Body of pancreas (tissue), 4 donors: ENCODE results near the gene SLC11A2. TPM values are rescaled to one million over a fixed set of nuclear protein-coding genes. Genes with fewer than 3 reads are reported as not detected.

Experiments
- ATAC-seq: fragments of 150-250 bp; one replicate; pipeline ENCODE4 v1.9.1; 2016
- DNase-seq, 4 donors: peaks; one replicate each; pipeline ENCODE4 v3.0.0-alpha.2; 2019
- H3K27ac ChIP-seq, 4 donors: fragments of 200-600 bp; sonication (generic); 1 replicate in 3 of 4; 2 replicates in 1 of 4; pipeline versions ENCODE4 v1.5.1 to v1.6.1; 2016 to 2019; ENCODE audit warnings: mild to moderate bottlenecking in 1 of 4, mixed read lengths in 1 of 4, moderate library complexity in 1 of 4
- H3K27me3 ChIP-seq, 2 donors: fragments of 200-600 bp; sonication (generic); one replicate each; pipeline ENCODE4 v1.6.0; 2016; ENCODE audit warnings: mild to moderate bottlenecking in 1 of 2
- H3K36me3 ChIP-seq, 2 donors: fragments of 200-600 bp; sonication (generic); replicated peaks in 1 of 2; 2 replicates each; pipeline ENCODE4 v1.5.1; 2016; ENCODE audit warnings: low read depth in 2 of 2; ENCODE audit not compliant: insufficient read depth in 1 of 2
- H3K4me1 ChIP-seq: fragments of 200-600 bp; sonication (generic); one replicate; pipeline ENCODE4 v1.6.0; 2016
- H3K4me3 ChIP-seq, 2 donors: fragments of 200-600 bp; sonication (generic); 1 replicate in 1 of 2; 2 replicates in 1 of 2; pipeline ENCODE4 v1.5.1; 2016 to 2019
- H3K9me3 ChIP-seq, 3 donors: fragments of 200-600 bp; sonication (generic); 1 replicate in 2 of 3; 2 replicates in 1 of 3; pipeline ENCODE4 v1.5.1; 2016
- POLR2A ChIP-seq, 3 donors: fragments of 450-650 bp; IDR thresholded peaks; one replicate each; pipeline ENCODE4 v1.6.1; 2016; ENCODE audit warnings: antibody characterized with exemption in 3 of 3, mild to moderate bottlenecking in 2 of 3
- whole genome bisulfite sequencing, 2 donors: methylation state at CpG; one replicate each; pipeline ENCODE4 v1.1.5; 2017; 5-methylcytosine and 5-hydroxymethylcytosine counted together
- intact Hi-C: fragments of 100-400 bp; cut with DNase I; formaldehyde crosslinking; loops from one replicate; pipeline ENCODE4 v1.15.1; 2023
- total RNA-seq, 2 donors: library from RNA; depleted of rRNA; stranded (reverse); fragments of >200 nt; gene quantifications; one replicate each; pipeline ENCODE4 v1.1.0, GENCODE V29; 2016
- TF ChIP-seq, protein P1 (sequence below), 7 experiments: fragments of 450-650 bp in 4 of 7; fragments of 200-600 bp in 3 of 7; sonication (generic) in 3 of 7; IDR thresholded peaks; one replicate each; pipeline ENCODE4 v1.5.1; 2016 to 2019; ENCODE audit warnings: antibody characterized with exemption in 7 of 7

SLC11A2 gene
- total RNA-seq, 2 donors from 2014 or later, result 53.2 to 55.0 TPM

DNA sequence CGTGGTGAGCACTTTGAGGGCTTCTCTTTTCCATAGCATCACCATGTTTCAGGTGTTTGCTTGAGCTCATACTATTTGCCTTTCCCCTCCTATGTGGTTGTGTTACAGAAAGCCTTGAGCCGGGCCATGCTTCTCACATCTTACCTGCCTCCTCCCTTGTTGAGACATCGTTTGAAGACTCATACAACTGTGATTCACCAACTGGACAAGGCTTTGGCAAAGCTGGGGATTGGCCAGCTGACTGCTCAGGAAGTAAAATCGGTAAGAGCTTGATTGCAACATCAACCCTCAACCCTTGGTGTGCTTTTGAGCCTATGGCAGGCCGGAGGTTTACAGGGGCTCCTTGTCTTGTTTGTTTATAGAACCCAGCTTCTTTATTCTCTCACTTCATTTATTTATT is 30.1 kb upstream of the SLC11A2 start:
- intact Hi-C loops, result no loop called here
- Histone ChIP-seq H3K4me1 (no peaks in the 10 kb centered on the region), H3K4me3 (no peak overlapping the region), H3K27ac (no peak overlapping the region), H3K9me3 (no peaks in the 10 kb centered on the region), H3K27me3 (no peaks in the 10 kb centered on the region), H3K36me3 (peaks cover 18 to 42% of the 10 kb centered on the region in 2 donors)
- ATAC-seq (no peak), DNase-seq (peak in 1 of 4 donors; percentile 25)
- 76 to 84% methylated on average over 5 of the region's 5 CpGs for WGBS, 2 donors
- no peak for TF ChIP-seq POLR2A (IDR thresholded peaks at IDR 0.05)
- TF ChIP-seq, protein P1, sequence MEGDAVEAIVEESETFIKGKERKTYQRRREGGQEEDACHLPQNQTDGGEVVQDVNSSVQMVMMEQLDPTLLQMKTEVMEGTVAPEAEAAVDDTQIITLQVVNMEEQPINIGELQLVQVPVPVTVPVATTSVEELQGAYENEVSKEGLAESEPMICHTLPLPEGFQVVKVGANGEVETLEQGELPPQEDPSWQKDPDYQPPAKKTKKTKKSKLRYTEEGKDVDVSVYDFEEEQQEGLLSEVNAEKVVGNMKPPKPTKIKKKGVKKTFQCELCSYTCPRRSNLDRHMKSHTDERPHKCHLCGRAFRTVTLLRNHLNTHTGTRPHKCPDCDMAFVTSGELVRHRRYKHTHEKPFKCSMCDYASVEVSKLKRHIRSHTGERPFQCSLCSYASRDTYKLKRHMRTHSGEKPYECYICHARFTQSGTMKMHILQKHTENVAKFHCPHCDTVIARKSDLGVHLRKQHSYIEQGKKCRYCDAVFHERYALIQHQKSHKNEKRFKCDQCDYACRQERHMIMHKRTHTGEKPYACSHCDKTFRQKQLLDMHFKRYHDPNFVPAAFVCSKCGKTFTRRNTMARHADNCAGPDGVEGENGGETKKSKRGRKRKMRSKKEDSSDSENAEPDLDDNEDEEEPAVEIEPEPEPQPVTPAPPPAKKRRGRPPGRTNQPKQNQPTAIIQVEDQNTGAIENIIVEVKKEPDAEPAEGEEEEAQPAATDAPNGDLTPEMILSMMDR (IDR thresholded peaks at IDR 0.05), result no peak

DNA sequence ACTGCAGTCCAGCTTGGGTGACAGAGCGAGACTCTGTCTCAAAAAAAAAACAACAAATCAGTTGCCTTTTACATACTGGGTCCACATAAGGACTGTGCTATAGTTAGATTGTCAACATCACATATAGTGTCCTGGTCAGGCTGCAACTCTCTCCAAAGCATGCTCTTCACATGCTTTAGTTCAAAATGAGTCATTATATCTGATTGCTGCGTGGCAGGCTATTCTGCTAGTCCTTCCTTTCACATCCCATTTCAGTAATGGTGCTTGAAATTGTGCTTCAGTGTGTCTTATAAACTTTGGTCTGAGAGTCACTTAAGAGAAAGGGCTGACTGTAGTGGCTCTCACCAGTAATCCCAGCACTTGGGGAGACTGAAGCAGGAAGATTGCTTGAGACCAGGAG is 28.9 kb upstream of the SLC11A2 start:
- Histone ChIP-seq H3K9me3 (no peaks in the 10 kb centered on the region), H3K27ac (no peak overlapping the region), H3K27me3 (no peaks in the 10 kb centered on the region), H3K36me3 (peaks cover 18 to 38% of the 10 kb centered on the region in 2 donors), H3K4me1 (no peaks in the 10 kb centered on the region), H3K4me3 (no peak overlapping the region)
- 90 to 94% methylated on average over 2 of the region's 2 CpGs for whole genome bisulfite sequencing, 2 donors
- DNase-seq (no peak), ATAC-seq (no peak)
- no peak for TF ChIP-seq POLR2A (IDR thresholded peaks at IDR 0.05)
- TF ChIP-seq, protein P1 (IDR thresholded peaks at IDR 0.05), result no peak
- intact Hi-C loops, result no loop called here

DNA sequence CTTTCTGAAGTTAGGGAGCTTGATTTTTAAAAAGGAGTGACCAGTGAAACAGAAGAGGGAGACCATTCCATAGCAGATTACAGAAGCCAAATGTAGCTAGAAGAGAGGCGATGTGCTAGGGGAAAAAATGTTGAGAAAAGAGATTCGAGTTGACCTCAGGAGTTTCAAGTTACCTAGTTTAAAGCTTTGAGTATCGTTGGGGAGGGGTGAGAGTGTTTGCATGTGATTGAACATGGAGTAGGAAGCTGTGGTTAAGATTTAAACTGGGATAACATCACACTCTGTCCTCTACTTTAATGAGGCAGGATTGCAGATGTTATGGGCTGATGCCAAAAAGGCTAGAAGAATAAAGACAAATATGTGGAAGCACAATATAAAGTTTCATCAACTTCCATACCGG is 25.6 kb upstream of the SLC11A2 start:
- TF ChIP-seq, protein P1 (IDR thresholded peaks at IDR 0.05), result no peak
- no peak for TF ChIP-seq POLR2A (IDR thresholded peaks at IDR 0.05)
- H3K9me3 ChIP-seq, result no peaks in the 10 kb centered on the region
- peaks cover 5 to 15% of the 10 kb centered on the region in 2 donors for H3K36me3 ChIP-seq
- ATAC-seq (no peak), DNase-seq (no peak)
- no peak overlapping the region for H3K4me3 ChIP-seq
- no peak overlapping the region for H3K27ac ChIP-seq
- 58 to 79% methylated on average over 4 of the region's 4 CpGs for WGBS, 2 donors
- no peaks in the 10 kb centered on the region for H3K27me3 ChIP-seq
- intact Hi-C loops, result no loop called here
- peaks cover 17% of the 10 kb centered on the region for H3K4me1 ChIP-seq

DNA sequence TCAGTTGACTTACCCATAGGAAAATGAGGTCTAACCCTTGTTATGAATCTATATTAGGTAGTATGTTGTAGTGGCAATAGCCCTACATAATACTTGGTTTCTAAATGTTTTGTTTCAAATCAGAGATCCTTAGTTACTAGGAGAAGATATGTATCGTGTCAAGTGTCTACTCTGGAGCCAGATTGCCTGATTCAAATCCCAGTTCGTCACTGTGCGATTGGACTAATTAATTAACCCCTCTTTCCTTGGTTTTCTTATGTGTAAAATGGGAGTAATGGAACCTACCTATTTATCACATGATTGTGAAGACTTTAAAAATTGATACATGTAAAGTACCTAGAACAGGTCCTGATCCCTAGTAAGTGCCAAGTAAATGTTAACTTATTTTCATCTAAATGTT is 23.3 kb upstream of the SLC11A2 start:
- intact Hi-C loops, result no loop called here
- DNase-seq (no peak), ATAC-seq (no peak)
- Histone ChIP-seq H3K9me3 (no peaks in the 10 kb centered on the region), H3K27ac (no peak overlapping the region), H3K36me3 (peaks cover 0 to 8% of the 10 kb centered on the region in 2 donors), H3K27me3 (no peaks in the 10 kb centered on the region), H3K4me1 (peaks cover 17% of the 10 kb centered on the region), H3K4me3 (no peak overlapping the region)
- TF ChIP-seq POLR2A (IDR thresholded peaks at IDR 0.05), result no peak
- TF ChIP-seq, protein P1 (IDR thresholded peaks at IDR 0.05), result no peak
- 28 to 61% methylated on average over 3 of the region's 3 CpGs for WGBS, 2 donors

DNA sequence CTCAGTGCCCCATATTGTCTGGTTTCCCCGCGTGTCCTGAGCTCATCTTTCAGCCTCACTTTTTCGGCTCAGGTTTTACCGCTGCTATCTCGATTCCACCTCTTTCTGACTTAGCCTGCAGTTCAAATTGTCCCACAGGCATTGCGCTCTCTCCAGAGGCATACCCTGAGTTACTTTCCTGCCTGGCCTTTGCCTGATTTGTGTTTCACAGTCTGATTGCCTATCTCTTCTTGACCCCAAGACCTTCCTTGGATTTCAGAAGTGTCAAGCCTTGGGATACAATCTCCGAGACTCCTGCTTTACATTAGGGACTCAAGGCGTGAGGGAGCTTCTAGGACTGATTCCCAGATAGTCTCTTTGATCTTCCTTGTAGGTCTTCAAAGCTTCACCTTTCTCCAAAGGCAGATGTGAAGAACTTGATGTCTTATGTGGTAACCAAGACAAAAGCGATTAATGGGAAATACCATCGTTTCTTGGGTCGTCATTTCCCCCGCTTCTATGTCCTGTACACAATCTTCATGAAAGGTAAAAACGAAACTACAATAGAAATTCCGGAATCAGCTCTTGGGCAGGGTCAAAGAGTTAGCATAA is 22.6 kb upstream of the SLC11A2 start:
- WGBS, 2 donors, result 14 to 17% methylated on average over 14 of the region's 14 CpGs
- H3K27me3 ChIP-seq, result no peaks in the 10 kb centered on the region
- intact Hi-C loops, result no loop called here
- H3K36me3 ChIP-seq, result peaks cover 0 to 4% of the 10 kb centered on the region in 2 donors
- ATAC-seq (no peak), DNase-seq (no peak)
- TF ChIP-seq POLR2A (IDR thresholded peaks at IDR 0.05), result no peak
- TF ChIP-seq, protein P1 (IDR thresholded peaks at IDR 0.05), result no peak
- H3K9me3 ChIP-seq, result no peaks in the 10 kb centered on the region
- H3K4me3 ChIP-seq, result peak overlapping the region; percentile 69 to 93
- peak overlapping the region; percentile 86 to 98 (median 97) for H3K27ac ChIP-seq
- H3K4me1 ChIP-seq, result peaks cover 17% of the 10 kb centered on the region
